ENCODE results near the gene PDS5B. TPM values are rescaled to one million over a fixed set of nuclear protein-coding genes. Genes with fewer than 3 reads are reported as not detected.

PDS5B gene
- total RNA-seq, 1 donor from 2014 or later: 49.4 TPM

DNA sequence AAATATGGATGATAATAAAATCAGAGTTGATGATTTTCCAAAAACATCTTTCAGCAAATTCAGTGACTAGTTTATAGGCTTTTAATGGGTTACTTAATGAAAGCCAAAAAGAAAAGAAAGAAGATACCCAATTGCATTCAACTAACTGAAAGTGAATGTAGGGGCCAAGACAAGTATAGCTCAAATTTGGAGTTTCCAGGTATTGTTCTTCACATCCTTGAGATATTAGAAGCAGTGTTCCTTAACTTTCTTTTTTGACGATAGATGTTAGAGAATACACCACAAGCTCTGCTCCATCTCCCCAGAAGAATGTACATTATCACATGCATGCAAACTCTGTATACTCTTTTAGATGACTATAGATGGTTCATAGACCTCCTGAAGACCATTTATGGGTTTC is 43.6 kb downstream of the PDS5B start:
- Histone ChIP-seq H3K27ac (no peak overlapping the region), H3K27me3 (no peaks in the 10 kb centered on the region), H3K4me1 (peaks cover 37% of the 10 kb centered on the region), H3K36me3 (no peaks in the 10 kb centered on the region), H3K9me3 (no peaks in the 10 kb centered on the region), H3K4me3 (no peak overlapping the region)
- no peak for TF ChIP-seq POLR2A (IDR thresholded peaks at IDR 0.05)
- no peak for TF ChIP-seq CTCF (IDR thresholded peaks at IDR 0.05)
- intact Hi-C loops (cut with DNase I): loop anchor here (10.0 kb wide), 1 partner anchor 45 kb away; the partner anchor contains the start of gene PDS5B
- DNase-seq (ENCODE audit: extremely low spot score in 2 of 2): no peak

- Histone ChIP-seq H3K4me1 (peaks cover 23% of the 10 kb centered on the region), H3K4me3 (no peak overlapping the region), H3K27ac (no peak overlapping the region), H3K27me3 (no peaks in the 10 kb centered on the region), H3K36me3 (no peaks in the 10 kb centered on the region), H3K9me3 (no peaks in the 10 kb centered on the region)
- no peak for DNase-seq (ENCODE audit: extremely low spot score in 2 of 2)
- TF ChIP-seq POLR2AphosphoS5 (IDR thresholded peaks at IDR 0.05; ENCODE audit: insufficient read depth in 1 of 2, low read depth in 1 of 2) (no peak), POLR2A (IDR thresholded peaks at IDR 0.05) (no peak), CTCF (IDR thresholded peaks at IDR 0.05) (no peak)
- intact Hi-C loops (cut with DNase I): loop anchor here (10.0 kb wide), 1 partner anchor 48 kb away; the partner anchor contains the start of gene PDS5B
Observed at GRCh38 chr13:32632343-32632909, 46.2 kb downstream of the PDS5B start.

DNA sequence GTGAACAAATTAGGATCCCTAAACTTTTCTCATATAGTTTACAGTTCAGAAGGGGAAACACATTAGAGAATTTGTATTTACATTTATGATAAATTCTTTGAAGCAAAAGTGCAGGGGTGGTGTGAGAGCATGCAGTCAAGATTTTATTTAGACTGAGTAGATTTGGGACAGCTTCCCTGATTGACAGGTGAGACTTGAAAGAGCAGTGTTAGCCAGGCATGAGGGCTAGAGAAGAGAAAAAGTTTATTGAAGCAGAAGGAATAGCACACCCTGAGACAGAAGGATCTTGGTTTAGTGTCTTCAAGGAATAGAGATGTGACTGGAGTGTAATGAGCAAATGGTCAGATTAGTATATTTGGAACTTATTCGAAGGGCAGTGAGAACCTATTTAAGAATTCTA is 50.5 kb downstream of the PDS5B start:
- intact Hi-C loops (cut with DNase I): loop anchor here (10.0 kb wide), 1 partner anchor 52 kb away; the partner anchor contains the start of gene PDS5B
- no peak overlapping the region for H3K4me3 ChIP-seq
- H3K9me3 ChIP-seq: no peaks in the 10 kb centered on the region
- H3K27me3 ChIP-seq: no peaks in the 10 kb centered on the region
- no peak for DNase-seq (ENCODE audit: extremely low spot score in 2 of 2)
- H3K27ac ChIP-seq: no peak overlapping the region
- H3K4me1 ChIP-seq: peaks cover 34% of the 10 kb centered on the region
- H3K36me3 ChIP-seq: no peaks in the 10 kb centered on the region
- TF ChIP-seq CTCF (IDR thresholded peaks at IDR 0.05) (no peak), POLR2AphosphoS5 (IDR thresholded peaks at IDR 0.05; ENCODE audit: insufficient read depth in 1 of 2, low read depth in 1 of 2) (no peak), POLR2A (IDR thresholded peaks at IDR 0.05) (no peak)

DNA sequence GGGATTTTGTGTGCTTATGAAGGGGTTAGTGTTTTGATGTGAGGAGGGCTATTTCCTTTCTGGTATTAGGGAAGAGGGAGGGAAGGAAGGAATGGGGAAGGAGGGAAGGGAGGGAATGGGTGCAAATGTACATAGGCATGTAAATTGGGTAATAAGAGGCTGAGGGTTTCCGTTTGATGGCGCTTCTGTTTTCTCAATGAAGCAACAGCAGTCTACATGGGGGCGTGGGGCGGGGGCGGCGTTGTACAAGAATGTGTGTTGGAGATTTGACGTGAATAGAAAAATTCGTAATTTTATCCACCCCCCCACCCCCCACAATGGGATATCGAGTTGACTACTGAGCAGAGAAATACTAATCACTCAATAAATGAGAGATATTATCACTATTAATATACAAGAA is 52.5 kb downstream of the PDS5B start:
- no peak overlapping the region for H3K4me3 ChIP-seq
- no peaks in the 10 kb centered on the region for H3K9me3 ChIP-seq
- H3K27ac ChIP-seq: no peak overlapping the region
- no peak for DNase-seq (ENCODE audit: extremely low spot score in 2 of 2)
- no peaks in the 10 kb centered on the region for H3K27me3 ChIP-seq
- peaks cover 51% of the 10 kb centered on the region for H3K4me1 ChIP-seq
- intact Hi-C loops (cut with DNase I): loop anchor here (10.0 kb wide), 1 partner anchor 54 kb away; the partner anchor contains the start of gene PDS5B
- H3K36me3 ChIP-seq: no peaks in the 10 kb centered on the region
- TF ChIP-seq CTCF (IDR thresholded peaks at IDR 0.05) (no peak), POLR2AphosphoS5 (IDR thresholded peaks at IDR 0.05; ENCODE audit: insufficient read depth in 1 of 2, low read depth in 1 of 2) (no peak), POLR2A (IDR thresholded peaks at IDR 0.05) (no peak)

GRCh38 chr13:32639502-32640105 is 53.4 kb downstream of the PDS5B start:
- Histone ChIP-seq H3K4me1 (peaks cover 55% of the 10 kb centered on the region), H3K4me3 (no peak overlapping the region), H3K36me3 (no peaks in the 10 kb centered on the region), H3K9me3 (no peaks in the 10 kb centered on the region), H3K27me3 (no peaks in the 10 kb centered on the region), H3K27ac (no peak overlapping the region)
- no peak for DNase-seq (ENCODE audit: extremely low spot score in 2 of 2)
- intact Hi-C loops (cut with DNase I): loop anchor here (10.0 kb wide), 1 partner anchor 55 kb away; the partner anchor contains the start of gene PDS5B
- TF ChIP-seq POLR2A (IDR thresholded peaks at IDR 0.05): no peak
- no peak for TF ChIP-seq POLR2AphosphoS5 (IDR thresholded peaks at IDR 0.05; ENCODE audit: insufficient read depth in 1 of 2, low read depth in 1 of 2)
- peak in 2 of 3 experiments; percentile 59 to 74 for TF ChIP-seq CTCF (IDR thresholded peaks at IDR 0.05)
